ENCODE data around the gene DACT3.

DNA sequence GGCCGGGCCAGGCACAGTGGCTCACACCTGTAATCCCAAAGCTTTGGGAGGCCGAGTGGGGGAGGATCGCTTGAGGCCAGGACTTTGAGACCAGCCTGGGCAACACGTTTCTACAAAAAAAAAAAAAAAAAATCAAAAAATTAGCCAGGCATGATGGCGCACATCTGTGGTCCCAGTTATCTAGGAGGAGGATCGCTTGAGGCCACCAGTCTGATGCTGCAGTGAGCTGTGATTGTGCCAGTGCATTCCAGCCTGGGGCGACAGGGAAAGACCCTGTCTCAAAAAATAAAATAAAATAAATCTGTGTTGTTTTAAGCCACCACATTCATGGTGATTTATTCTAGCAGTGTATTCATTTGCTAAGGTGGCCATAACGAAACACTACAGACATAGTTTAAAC is 4.1 kb upstream of the DACT3 start:
- no peak for TF ChIP-seq ZNF274 (IDR thresholded peaks at IDR 0.05; ENCODE audit: low read depth, low read length)
- TF ChIP-seq YY1 (IDR thresholded peaks at IDR 0.05; ENCODE audit: insufficient read depth, insufficient read length), result no peak
